Head of caudate nucleus (tissue), 42 donors: ENCODE results near the gene ARHGEF4.

Source experiments
- DNase-seq, 42 donors: peaks; one replicate each; pipeline versions ENCODE4 v3.0.0 to v3.0.0-alpha.2; 2020 to 2021; ENCODE audit warnings: mixed read lengths in 7 of 42
- intact Hi-C: fragments of 100-400 bp; cut with DNase I; formaldehyde crosslinking; loops from one replicate; pipeline ENCODE4 v1.15.0; 2022

ARHGEF4 gene

GRCh38 chr2:130872741-130873125, 36.0 kb downstream of the ARHGEF4 start:
- peak in 4 of 42 donors; percentile 3 to 37 (median 22) for DNase-seq
- intact Hi-C loops, result loop anchor here (2.0 kb wide), 1 partner anchor 74 kb away; no protein-coding TSS in a partner anchor

GRCh38 chr2:130873700-130874346, 37.1 kb downstream of the ARHGEF4 start:
- peak; percentile 65 to 95 (median 88) for DNase-seq
- intact Hi-C loops, result loop anchor here (2.0 kb wide), 1 partner anchor 75 kb away; no protein-coding TSS in a partner anchor

- DNase-seq, result peak in 3 of 42 donors; percentile 12 to 14 (median 13)
- intact Hi-C loops, result no loop called here
Observed at GRCh38 chr2:130874512-130874911, 37.8 kb downstream of the ARHGEF4 start.

GRCh38 chr2:130875935-130876334, 39.2 kb downstream of the ARHGEF4 start:
- DNase-seq, result peak in 3 of 42 donors; percentile 6 to 25 (median 7)
- intact Hi-C loops, result loop anchor here (5.0 kb wide), 1 partner anchor 41 kb away; no protein-coding TSS in a partner anchor

GRCh38 chr2:130877258-130877657, 40.5 kb downstream of the ARHGEF4 start:
- intact Hi-C loops, result loop anchor here (5.0 kb wide), 1 partner anchor 40 kb away; no protein-coding TSS in a partner anchor
- peak in 2 of 42 donors; percentile 9 to 15 for DNase-seq

GRCh38 chr2:130878316-130878715, 41.6 kb downstream of the ARHGEF4 start:
- intact Hi-C loops, result loop anchor here (5.0 kb wide), 1 partner anchor 39 kb away; no protein-coding TSS in a partner anchor
- DNase-seq, result peak in 23 of 42 donors; percentile 31 to 78 (median 51)

GRCh38 chr2:130878933-130879332, 42.2 kb downstream of the ARHGEF4 start:
- peak in 3 of 42 donors; percentile 12 to 36 (median 16) for DNase-seq
- intact Hi-C loops, result loop anchor here (5.0 kb wide), 1 partner anchor 38 kb away; no protein-coding TSS in a partner anchor

- intact Hi-C loops, result no loop called here
- peak in 4 of 42 donors; percentile 1 to 35 (median 16) for DNase-seq
Observed at GRCh38 chr2:130882111-130882690, 45.5 kb downstream of the ARHGEF4 start.

- peak in 3 of 42 donors; percentile 5 to 37 (median 13) for DNase-seq
- intact Hi-C loops, result no loop called here
Observed at GRCh38 chr2:130882991-130883390, 46.3 kb downstream of the ARHGEF4 start.

GRCh38 chr2:130883496-130883895, 46.8 kb downstream of the ARHGEF4 start:
- peak in 3 of 42 donors; percentile 8 to 35 (median 16) for DNase-seq
- intact Hi-C loops, result no loop called here

- intact Hi-C loops, result no loop called here
- DNase-seq, result peak in 3 of 42 donors; percentile 5 to 12 (median 6)
Observed at GRCh38 chr2:130884013-130884412, 47.3 kb downstream of the ARHGEF4 start.

GRCh38 chr2:130884503-130884902, 47.8 kb downstream of the ARHGEF4 start:
- intact Hi-C loops, result no loop called here
- peak in 3 of 42 donors; percentile 4 to 40 (median 13) for DNase-seq

GRCh38 chr2:130887643-130888042, 50.9 kb downstream of the ARHGEF4 start:
- intact Hi-C loops, result no loop called here
- DNase-seq, result peak in 3 of 42 donors; percentile 6 to 37 (median 6)

GRCh38 chr2:130890941-130891669, 54.4 kb downstream of the ARHGEF4 start:
- intact Hi-C loops, result no loop called here
- DNase-seq, result peak in 1 of 42 donors; percentile 4

GRCh38 chr2:130891966-130892365, 55.3 kb downstream of the ARHGEF4 start:
- intact Hi-C loops, result no loop called here
- DNase-seq, result no peak

GRCh38 chr2:130892793-130893785, 56.4 kb downstream of the ARHGEF4 start:
- peak in 2 of 42 donors; percentile 10 to 31 for DNase-seq
- intact Hi-C loops, result no loop called here

GRCh38 chr2:130894326-130894942, 57.7 kb downstream of the ARHGEF4 start:
- DNase-seq, result peak in 1 of 42 donors; percentile 34
- intact Hi-C loops, result no loop called here

GRCh38 chr2:130896813-130897212, 60.1 kb downstream of the ARHGEF4 start:
- peak in 1 of 42 donors; percentile 8 for DNase-seq
- intact Hi-C loops, result no loop called here
